HUES6 (cell line): ENCODE data around the gene MEIOSIN.

Source experiments
- H3K27ac ChIP-seq: 2 replicates; pipeline ENCODE4 v1.7.0; 2013; ENCODE audit warnings: low read depth, mild to moderate bottlenecking, low read length, inconsistent platforms
- H3K27me3 ChIP-seq: 2 replicates; pipeline ENCODE4 v1.6.1; 2013; ENCODE audit warnings: low read length; ENCODE audit not compliant: control insufficient read depth, insufficient read depth
- H3K36me3 ChIP-seq: 2 replicates; pipeline ENCODE4 v1.6.1; 2013; ENCODE audit warnings: low read length; ENCODE audit not compliant: control insufficient read depth, insufficient read depth
- H3K4me1 ChIP-seq: 2 replicates; pipeline ENCODE4 v1.6.1; 2013; ENCODE audit warnings: low read length; ENCODE audit not compliant: control insufficient read depth, insufficient read depth
- H3K4me3 ChIP-seq: 2 replicates; pipeline ENCODE4 v1.5.1; 2013; ENCODE audit warnings: low read depth, low read length
- H3K9ac ChIP-seq: one replicate; pipeline ENCODE4 v1.6.1; 2013; ENCODE audit warnings: mild to moderate bottlenecking, low read length
- H3K9me3 ChIP-seq: 2 replicates; pipeline ENCODE4 v1.6.1; 2013; ENCODE audit warnings: low read depth, low read length; ENCODE audit not compliant: control insufficient read depth, insufficient read depth

The MEIOSIN gene

GRCh38 chr19:45782820-45783785 is 49.9 kb downstream of the MEIOSIN start:
- H3K4me1 ChIP-seq = peaks cover 31% of the 10 kb centered on the region
- peak overlapping the region; percentile 29 for H3K9ac ChIP-seq
- no peak overlapping the region; the same call in 1 of the 2 replicates for H3K27ac ChIP-seq
- H3K27me3 ChIP-seq = peaks cover 14% of the 10 kb centered on the region
- peaks cover 33% of the 10 kb centered on the region for H3K36me3 ChIP-seq
- H3K9me3 ChIP-seq = no peaks in the 10 kb centered on the region
- no peak overlapping the region; the same call in 1 of the 2 replicates for H3K4me3 ChIP-seq

- Histone ChIP-seq H3K4me1 (peaks cover 31% of the 10 kb centered on the region), H3K27ac (no peak overlapping the region), H3K9ac (no peak overlapping the region), H3K36me3 (peaks cover 42% of the 10 kb centered on the region), H3K9me3 (no peaks in the 10 kb centered on the region), H3K4me3 (no peak overlapping the region), H3K27me3 (peaks cover 14% of the 10 kb centered on the region)
These were observed 50.9 kb downstream of the MEIOSIN start for GRCh38 chr19:45784096-45784495.

- H3K9me3 ChIP-seq = no peaks in the 10 kb centered on the region
- no peak overlapping the region for H3K9ac ChIP-seq
- H3K27me3 ChIP-seq = peaks cover 9% of the 10 kb centered on the region
- no peak overlapping the region for H3K4me3 ChIP-seq
- peaks cover 26% of the 10 kb centered on the region for H3K4me1 ChIP-seq
- no peak overlapping the region for H3K27ac ChIP-seq
- H3K36me3 ChIP-seq = peaks cover 48% of the 10 kb centered on the region
These were observed 51.9 kb downstream of the MEIOSIN start for GRCh38 chr19:45785097-45785496.

- no peak overlapping the region for H3K27ac ChIP-seq
- H3K36me3 ChIP-seq = peaks cover 54% of the 10 kb centered on the region
- H3K27me3 ChIP-seq = peaks cover 3% of the 10 kb centered on the region; the same call in 1 of the 2 replicates
These were observed 52.7 kb downstream of the MEIOSIN start for GRCh38 chr19:45785781-45786532.

GRCh38 chr19:45786533-45786894 is 53.3 kb downstream of the MEIOSIN start:
- H3K4me3 ChIP-seq = no peak overlapping the region
- no peaks in the 10 kb centered on the region for H3K9me3 ChIP-seq
- H3K27ac ChIP-seq = no peak overlapping the region
- H3K4me1 ChIP-seq = peaks cover 15% of the 10 kb centered on the region
- H3K27me3 ChIP-seq = no peaks in the 10 kb centered on the region
- no peak overlapping the region for H3K9ac ChIP-seq
- H3K36me3 ChIP-seq = peaks cover 56% of the 10 kb centered on the region

More at GRCh38 chr19:45785781-45786532, 52.7 kb downstream of the MEIOSIN start:
- H3K9ac ChIP-seq = no peak overlapping the region
- no peak overlapping the region for H3K4me3 ChIP-seq
- peaks cover 21% of the 10 kb centered on the region for H3K4me1 ChIP-seq
- H3K9me3 ChIP-seq = no peaks in the 10 kb centered on the region

- H3K9ac ChIP-seq = no peak overlapping the region
- peaks cover 56% of the 10 kb centered on the region for H3K36me3 ChIP-seq
- H3K9me3 ChIP-seq = no peaks in the 10 kb centered on the region
- no peak overlapping the region for H3K4me3 ChIP-seq
- H3K4me1 ChIP-seq = peaks cover 5% of the 10 kb centered on the region
- H3K27ac ChIP-seq = no peak overlapping the region
- H3K27me3 ChIP-seq = no peaks in the 10 kb centered on the region
These were observed 56.0 kb downstream of the MEIOSIN start for GRCh38 chr19:45789035-45789786.

GRCh38 chr19:45790942-45791341 is 57.7 kb downstream of the MEIOSIN start:
- H3K4me1 ChIP-seq = peaks cover 5% of the 10 kb centered on the region
- H3K9ac ChIP-seq = no peak overlapping the region
- H3K4me3 ChIP-seq = peak overlapping the region; percentile 97; the same call in 1 of the 2 replicates
- no peaks in the 10 kb centered on the region for H3K27me3 ChIP-seq
- H3K9me3 ChIP-seq = no peaks in the 10 kb centered on the region
- H3K27ac ChIP-seq = no peak overlapping the region
- H3K36me3 ChIP-seq = peaks cover 42% of the 10 kb centered on the region

GRCh38 chr19:45791744-45792469 is 58.7 kb downstream of the MEIOSIN start:
- Histone ChIP-seq H3K9me3 (no peaks in the 10 kb centered on the region), H3K9ac (peak overlapping the region; percentile 95), H3K27me3 (no peaks in the 10 kb centered on the region), H3K27ac (no peak overlapping the region), H3K36me3 (peaks cover 32% of the 10 kb centered on the region), H3K4me3 (peak overlapping the region; percentile 97), H3K4me1 (peaks cover 5% of the 10 kb centered on the region)

- Histone ChIP-seq H3K9me3 (no peaks in the 10 kb centered on the region), H3K36me3 (peaks cover 25% of the 10 kb centered on the region), H3K4me1 (peaks cover 5% of the 10 kb centered on the region), H3K9ac (peak within 1 kb of the TSS; percentile 95), H3K27me3 (no peaks in the 10 kb centered on the region), H3K27ac (no peak within 1 kb of the TSS), H3K4me3 (peak within 1 kb of the TSS; percentile 97)
These were observed 59.4 kb downstream of the MEIOSIN start, which contains the start of gene DMWD for GRCh38 chr19:45792470-45793177. Gene DMWD, minus strand, starts transcription at chr19:45792845. Its CDS starts 89 bp downstream, at chr19:45792756.
